ENCODE measurements around the gene ARMC7.

GRCh38 chr17:75133001-75133400 lies 23.2 kb downstream of the ARMC7 start:
- TF ChIP-seq POLR2AphosphoS5 (IDR thresholded peaks at IDR 0.05; ENCODE audit: low read depth, low read length) (no peak), POLR2A (IDR thresholded peaks at IDR 0.05; ENCODE audit: low read depth, low read length) (no peak), TAF1 (IDR thresholded peaks at IDR 0.05; ENCODE audit: low read depth, low read length) (no peak), POU2F2 (IDR thresholded peaks at IDR 0.05; ENCODE audit: low read depth, low read length) (no peak)
